SK-N-DZ (cell line): ENCODE measurements around the gene ANAPC5.

Source experiments
- DNase-seq: peaks from one replicate; pipeline ENCODE4 v3.0.0-alpha.2; 2015; ENCODE audit warnings: low spot score

ANAPC5 gene

DNA sequence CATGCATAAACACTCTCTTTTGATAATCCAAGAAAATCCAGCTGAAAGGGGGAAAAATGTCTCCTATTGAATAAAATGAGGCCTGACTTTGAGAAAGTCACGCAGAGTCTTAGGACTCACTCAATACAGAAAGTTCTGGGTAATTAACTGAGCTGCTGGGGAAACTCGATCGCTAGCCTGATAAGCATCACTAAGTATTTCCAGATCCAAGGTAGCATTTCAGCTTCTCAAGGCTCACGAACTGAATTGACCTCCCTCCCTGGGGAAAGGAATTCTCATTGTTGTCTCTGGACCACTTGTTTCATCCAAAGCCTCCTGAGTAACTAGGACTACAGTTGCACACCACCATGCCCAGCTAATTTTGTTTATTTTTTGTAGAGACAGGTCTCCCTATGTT is 13.8 kb upstream of the ANAPC5 start:
- DNase-seq = peak; percentile 94

DNA sequence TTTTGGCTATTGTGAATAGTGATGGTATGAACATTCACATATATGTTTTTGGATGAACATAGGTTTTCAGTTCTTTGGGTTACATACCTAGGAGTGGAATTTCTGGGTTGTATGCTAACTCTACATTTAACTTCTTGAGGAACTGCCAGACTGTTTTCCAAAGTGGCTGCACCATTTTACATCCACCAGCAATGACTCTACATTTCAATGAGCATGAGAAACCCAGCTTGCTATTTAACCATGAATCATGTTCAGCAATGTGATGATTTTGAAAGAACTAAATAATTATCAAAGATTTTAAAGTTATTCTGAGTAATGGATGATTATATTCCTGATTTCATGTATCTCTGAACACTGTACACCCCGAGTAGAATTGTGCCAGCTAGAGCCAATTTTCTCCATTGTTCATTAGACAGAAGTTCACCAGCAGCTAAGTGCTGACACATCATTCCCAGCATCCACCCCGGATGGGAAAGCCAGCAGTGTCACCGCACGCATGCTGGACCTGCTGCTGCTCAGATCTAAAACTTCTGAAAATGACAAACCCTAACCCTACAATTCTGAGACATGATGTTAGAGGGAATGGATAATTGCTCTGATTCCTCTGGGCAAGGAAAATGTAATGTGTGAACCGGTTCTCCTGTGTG is 13.3 kb upstream of the ANAPC5 start:
- no peak for DNase-seq

DNA sequence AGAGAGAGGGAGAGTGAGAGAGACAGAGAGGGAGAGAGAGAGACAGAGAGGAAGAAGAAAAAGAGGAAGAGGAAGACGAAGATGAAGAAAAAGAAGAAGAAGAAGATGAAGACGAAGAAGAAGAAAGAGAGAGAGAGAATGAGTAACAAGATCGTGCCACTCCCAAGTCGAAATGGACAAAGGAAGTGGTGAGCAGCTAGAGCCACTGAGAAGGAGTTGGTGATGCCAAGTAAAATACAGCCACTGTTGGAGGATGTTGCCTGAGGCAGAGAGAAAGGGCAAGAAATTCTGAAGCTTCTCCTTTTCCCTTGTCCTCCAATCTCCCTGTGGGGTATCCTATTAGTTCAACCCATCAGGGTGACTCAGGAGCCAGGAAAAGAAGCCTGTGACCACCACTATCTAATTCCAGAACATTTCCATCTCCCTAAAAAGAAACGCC is 12.5 kb upstream of the ANAPC5 start:
- DNase-seq = no peak

DNA sequence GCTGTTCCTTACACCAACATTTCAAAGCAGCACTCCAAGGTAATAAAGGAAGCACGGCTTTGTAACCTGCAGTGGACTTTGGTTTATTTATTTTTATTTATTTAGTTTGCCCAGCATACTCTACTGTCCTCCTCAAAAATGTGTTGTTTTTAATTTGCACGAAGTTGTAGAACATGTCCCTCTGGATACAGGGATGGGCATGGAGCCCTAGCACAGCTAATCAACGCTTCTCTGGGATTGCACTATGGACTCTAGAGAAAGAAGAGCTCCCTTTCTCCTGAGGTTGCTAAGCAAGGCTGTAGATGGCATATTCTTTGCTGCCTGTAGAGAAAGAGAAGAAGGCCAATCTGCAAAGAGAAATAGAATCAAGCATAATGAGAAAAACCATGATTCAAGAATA is 5.9 kb upstream of the ANAPC5 start:
- DNase-seq = no peak

DNA sequence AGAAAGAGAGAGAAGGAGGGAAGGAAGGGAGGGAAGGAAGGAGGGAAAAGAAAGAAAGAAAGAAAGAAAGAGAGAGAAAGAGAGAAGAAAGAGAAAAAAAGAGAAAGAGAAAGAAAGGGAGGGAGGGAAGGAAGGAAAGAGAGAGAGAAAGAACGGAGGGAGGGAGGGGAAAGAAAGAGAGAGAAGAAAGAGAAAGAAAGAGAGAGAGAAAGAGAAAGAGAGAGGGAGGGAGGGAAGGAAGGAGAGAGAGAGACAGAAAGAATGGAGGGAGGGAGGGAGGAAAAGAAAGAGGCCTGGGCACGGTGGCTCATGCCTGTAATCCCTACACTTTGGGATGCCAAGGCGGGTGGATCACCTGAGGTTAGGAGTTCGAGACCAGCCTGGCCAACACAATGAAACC is 5.1 kb upstream of the ANAPC5 start:
- DNase-seq = no peak

DNA sequence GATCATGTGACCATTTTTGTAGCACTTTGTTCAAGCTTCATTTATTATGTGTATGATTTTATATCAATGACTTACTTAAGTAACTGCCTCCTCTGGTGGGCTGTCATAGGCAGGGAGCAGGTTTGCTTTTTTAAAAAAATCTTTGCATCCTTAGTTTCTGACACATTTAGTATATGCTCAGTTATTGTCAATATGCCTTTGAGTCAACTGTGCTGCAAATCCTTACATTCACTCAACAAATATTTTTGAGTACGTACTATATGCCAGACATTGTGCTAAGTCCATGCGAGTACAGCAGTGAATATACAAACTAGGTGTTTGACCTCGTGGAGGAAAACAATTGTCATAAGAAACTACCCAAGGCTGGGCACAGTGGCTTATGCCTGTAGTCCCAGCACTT is 4.4 kb upstream of the ANAPC5 start:
- DNase-seq = no peak

DNA sequence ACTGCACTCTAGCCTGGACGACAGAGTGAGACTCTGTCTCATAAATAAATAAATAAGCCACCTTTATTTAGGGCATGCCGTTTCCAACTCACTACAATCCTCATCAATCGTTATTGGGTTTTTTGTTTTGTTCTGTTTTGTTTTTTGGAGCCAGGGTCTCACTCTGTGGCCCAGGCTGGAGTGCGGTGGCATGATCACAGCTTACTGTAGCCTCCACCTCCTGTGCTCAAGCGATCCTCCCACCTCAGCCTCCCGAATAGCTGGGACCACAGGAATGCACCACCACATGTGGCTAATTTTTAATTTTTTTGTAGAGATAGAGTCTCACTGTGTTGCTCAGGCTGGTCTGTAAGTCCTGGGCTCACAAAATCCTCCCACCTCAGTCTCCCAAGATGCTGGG is 3.6 kb upstream of the ANAPC5 start:
- DNase-seq = no peak

DNA sequence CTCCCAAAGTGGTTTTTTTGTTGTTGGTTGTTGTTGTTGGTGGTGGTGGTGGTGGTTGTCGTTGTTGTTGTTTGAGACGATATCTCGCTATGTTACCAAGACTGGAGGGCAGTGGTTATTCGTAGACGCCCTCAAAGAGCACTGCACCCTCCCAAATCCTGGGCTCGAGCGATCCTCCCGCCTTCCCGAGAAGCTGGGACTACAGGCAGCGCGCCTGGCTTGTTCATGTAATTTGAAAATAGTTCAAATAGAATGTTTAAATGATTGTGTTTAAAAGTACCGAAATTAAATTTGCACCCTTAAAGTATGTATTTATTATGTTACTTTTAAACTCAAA is 439 bp upstream of the ANAPC5 start:
- DNase-seq = no peak

DNA sequence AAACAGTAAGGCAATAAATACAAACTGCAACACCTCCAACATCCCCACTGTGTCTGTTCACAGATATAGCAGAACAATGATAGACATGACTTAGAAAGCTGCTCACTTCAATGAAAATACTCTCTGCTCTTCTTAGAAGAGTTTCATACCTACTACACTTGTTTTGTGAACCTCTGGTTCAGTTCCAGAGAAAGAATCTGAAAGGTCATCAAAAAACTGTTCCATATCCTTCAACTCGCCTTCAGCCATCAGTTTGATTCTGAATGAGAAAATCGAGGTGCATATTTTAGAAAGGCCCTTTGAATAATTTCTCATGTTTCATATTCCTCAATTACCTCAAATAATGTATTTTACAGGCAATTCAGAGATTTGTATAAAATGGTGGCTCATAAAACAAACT is 5.5 kb downstream of the ANAPC5 start:
- no peak for DNase-seq

DNA sequence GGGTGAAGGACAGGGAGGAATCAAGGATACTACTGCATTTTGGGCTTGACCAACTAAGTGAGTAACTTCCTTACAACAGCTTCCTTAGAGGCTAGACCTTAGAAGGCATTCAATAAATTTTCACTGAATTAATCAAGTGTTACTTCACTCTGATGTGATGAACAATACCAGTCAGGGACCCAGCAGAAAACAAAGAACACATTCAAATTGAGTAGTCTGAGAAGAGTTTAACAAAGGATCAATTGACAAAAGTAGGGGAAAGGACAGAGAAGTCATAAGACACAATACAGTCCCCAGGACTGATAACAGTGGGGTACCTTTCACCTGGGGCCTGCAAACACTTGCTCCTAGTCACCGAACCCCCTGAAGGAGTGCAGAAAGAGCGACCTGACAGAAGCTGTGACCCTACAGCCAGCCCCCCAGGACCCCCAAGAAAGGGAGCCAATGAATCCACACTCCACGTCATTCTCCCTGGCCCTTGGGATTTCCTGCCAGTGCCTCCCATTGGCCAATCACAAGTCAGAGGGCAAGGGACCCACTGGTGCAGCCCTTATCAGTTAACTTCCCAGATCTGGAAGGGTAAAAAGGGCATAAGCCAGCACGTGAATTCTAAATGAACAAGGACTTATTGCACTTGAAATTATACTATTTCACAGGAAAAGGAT is 6.9 kb downstream of the ANAPC5 start:
- DNase-seq = no peak

DNA sequence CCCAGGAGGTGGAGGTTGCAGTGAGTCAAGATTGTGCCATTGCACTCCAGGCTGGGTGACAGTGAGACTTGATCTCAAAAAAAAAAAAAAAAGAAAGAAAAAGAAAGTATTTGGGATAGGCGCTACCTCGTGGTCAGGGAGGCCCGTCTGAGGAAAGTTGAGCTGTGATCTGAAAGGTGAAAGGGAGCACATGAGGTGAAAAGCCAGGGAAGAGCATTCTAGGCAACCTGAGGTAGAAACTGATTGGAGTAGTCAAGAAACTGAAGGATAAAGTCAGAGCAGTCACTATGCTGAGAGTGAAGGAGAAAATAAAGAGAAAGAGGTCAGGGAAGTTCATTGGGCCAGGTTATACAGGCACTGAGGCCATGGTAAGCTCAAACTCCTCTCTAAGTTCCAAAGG is 7.7 kb downstream of the ANAPC5 start:
- no peak for DNase-seq

DNA sequence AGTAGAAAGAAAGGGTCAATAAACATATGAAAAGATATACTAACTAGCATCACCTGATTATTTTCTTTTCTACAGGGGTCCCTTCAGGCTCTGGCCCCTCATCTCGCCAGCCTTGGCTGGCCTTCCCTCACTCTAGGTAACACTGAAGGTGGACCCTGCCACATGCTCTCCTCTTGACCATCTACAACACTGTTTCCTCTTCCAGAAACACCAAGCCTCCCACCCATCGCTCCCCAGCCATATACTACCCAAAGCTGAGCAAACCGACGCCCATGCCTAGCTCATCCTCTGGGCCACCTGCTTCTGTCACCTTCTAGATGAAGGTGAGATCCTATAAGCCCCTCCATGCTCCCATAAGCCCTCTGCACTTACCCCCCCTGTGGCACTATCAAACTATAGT is 14.8 kb downstream of the ANAPC5 start:
- DNase-seq = no peak

DNA sequence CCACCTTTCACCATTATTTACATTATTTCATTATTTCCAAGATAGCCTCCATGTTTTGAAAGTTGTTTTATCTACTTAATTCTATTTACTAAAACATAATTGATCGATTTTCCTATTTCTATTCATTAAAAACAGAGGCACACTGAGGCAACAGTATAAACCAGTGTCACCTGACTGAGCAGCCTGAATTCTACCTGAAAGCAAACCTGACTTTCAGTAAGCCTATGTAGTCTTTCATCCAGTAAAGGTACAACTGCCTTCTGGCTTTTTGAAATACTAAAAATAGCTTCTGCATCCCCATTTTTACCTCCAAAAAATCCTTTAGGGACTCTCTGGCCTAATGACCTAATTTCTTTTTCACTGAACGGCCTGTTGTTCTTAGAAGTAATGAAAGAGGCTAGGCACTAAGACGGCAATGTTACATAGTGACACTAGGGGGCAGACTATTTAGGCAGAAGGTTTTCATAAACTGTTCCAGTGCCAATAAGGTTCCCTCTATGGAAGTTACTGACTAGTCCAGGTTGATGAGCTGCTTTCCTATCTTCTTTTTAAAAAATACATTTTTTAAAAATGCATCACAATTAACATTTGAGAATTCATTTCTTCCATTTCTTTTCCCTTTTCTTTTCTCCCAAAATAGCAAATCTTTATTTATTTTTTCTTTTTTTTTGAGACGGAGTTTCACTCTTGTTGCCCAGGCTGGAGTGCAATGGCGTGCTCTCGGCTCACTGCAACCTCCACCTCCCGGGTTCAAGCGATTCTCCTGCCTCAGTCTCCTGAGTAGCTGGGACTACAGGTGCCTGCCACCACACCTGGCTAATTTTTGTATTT is 17.5 kb downstream of the ANAPC5 start:
- peak; percentile 73 for DNase-seq

DNA sequence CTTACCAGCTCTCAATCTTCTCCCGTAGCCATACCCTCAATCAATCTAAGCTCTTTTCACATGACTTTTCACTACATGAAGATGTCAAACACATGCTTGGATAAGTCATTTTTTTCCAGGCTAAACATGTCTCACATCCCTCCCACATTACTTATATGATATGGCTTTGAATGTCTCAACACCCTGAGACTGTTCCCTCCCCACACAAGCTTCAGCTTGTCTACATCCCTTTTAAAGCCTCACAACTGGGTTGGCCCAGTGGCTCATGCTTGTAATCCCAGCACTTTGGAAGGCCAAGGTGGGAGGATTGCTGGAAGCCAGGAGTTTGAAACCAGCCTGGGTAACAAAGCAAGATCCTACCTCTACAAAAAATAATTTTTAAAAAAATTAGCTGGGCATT is 18.5 kb downstream of the ANAPC5 start:
- DNase-seq = no peak

DNA sequence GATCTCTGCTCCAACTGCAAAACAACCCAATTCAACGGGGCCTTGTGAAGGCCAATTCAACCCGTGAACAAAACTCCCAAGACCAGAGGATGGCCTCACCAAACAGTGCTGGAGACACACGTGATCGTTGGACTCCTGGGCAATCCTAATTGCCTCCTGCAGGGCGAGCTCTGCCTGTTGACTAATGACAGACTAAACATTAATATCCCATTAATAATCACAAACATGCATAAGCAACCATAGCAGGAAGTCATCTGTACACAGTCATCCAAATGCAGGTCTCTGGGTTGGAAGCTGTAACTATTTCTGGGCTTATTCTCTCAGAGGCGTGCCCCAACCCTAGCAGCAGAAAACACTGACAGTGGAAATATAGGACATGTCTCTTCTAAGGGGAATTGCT is 21.0 kb downstream of the ANAPC5 start:
- DNase-seq = no peak

DNA sequence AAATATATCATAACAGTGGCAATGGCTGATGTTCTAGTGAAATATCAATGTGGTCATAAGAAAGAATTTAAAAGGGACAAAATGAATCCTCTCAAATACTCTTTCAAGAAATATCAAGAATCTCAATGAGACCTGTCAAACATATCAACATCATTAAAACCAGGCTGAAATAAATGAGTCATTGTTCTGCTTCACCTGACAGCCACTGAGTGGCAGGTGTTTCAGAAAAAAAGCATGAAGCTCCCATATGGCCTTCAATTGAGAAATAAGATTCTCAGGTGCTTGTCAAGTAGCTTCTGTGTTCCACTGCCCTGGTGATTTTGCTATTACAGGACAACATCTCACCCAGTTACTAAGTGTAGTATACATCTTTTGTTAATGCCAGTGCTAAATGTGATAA is 21.5 kb downstream of the ANAPC5 start:
- no peak for DNase-seq

DNA sequence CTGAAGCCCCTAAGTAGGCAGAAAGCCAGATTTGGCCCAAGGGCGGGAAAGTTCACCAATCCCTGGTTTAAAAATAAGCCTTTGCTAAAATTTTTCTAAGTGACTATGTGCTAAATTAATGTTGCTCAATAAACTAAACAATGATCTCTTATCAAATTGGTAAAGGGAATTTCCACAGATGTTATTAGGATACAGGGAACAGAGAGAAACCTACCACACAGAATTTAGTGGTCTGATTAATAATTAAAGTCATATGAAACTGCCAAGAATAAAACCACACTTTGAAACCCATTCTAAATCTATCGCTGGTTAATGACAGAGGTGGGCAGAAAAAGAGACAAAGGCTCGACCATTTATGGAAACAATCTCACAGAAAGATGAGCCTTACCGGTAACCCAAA is 22.0 kb downstream of the ANAPC5 start:
- DNase-seq = no peak

DNA sequence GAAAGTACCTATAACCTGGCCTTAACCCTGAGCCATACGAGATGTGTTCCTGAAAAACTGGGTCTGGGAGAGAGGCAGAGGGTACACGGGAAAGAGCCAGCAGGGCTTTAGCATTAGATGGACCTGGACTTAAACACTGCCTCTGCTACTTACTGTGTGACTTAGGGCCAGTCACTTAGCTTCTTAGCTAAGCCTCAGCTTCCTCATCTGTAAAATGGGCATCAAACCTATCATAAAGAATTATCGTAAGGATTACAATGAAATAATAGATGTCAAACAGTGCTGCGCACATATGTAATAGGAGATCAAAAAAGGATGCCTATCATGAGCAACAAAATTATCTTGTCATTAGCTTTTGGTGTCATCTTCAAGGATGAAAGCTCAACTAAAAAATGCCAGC is 23.6 kb downstream of the ANAPC5 start:
- no peak for DNase-seq

DNA sequence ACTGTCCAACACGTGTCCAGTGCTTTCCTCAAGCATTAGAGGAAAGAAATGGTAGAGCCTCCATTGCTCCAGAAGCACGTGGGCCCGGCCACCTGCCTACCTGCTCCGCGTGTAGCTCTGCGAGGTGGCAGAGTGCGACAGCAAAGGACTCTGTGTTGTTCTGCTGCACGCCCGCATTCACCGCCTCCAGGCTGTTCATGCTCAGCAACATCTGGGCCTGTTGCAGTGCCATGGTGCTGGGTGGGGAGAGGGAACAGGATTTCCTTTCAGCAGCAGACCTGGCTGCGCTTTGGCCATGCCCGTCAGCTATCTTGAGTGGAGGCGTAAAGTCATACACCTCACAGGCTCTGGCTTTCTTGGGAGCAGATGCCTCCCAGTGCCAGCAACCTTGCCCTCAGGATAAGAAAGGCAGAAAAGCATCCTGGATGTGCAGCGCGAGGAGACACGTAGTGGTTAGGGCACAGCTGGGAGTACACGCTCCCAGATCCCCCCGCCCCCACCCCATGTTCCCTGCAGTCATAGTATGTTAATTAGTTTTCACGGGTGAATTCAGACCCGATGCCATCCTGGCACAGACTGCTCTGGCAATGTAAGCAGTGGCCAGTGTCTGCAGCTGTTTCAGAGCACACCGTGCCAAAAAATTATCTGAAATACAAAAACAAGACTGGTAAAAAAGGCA is 25.1 kb downstream of the ANAPC5 start:
- DNase-seq = no peak

DNA sequence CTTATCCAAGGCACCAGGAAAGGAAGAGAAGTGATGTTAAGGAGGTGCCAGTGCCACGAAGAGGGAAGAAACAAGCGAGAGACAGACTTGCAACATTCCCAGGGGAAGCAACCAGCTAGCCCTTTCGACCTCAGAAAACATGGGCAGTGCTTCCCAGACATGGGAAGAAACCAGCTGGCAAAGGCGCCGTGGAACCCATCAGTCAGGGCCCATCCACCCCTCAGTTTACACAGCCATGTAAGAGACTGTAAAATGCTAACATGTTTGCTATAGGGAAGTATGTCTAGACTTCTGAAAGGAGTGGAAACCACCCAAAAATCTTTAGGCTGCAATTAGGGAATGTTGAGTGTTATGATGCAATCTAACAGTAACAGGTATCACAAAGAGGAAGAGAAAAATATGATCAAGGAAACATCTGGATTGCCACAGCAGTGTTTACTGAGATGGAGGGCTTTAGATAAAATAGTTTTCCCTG is 26.3 kb downstream of the ANAPC5 start:
- no peak for DNase-seq

DNA sequence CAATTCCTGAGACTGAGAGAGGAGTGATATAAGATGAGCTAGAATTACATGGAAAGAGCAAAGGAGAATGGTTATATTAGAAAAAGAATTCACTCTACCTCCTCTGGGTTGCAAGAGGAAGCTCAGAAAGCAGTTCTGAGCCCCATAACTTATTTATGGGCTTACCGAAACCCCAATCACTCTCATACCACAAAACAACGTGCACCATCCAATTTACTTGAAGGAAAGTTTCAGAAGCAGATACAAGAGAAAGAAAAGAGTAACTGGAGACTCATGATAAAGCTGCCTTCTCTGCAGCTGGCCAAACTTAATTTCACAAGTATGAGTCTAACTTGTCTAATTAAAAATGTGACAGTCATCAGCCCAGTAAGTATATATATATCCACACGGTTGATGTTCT is 28.3 kb downstream of the ANAPC5 start:
- DNase-seq = no peak

DNA sequence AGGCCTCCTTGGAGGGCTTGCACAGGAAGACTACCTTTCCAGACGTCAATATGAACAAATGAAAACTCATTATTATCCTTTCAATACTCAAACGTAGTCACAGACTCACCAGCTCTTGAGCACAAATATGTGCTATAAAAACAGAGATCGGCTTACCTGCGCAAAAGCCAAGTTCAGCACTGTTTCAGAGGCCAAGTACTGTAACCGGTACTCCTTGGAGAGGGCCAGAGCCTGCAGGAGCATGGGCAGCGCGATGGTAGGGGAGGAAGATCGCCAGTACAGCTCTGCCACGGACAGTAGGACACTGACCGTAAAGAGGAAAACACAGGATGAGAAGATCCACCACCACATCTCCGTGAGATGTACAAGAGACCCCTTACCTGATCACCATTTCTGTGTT is 34.1 kb downstream of the ANAPC5 start:
- DNase-seq = no peak
